SH-SY5Y (cell line): Measurements from ENCODE around the gene PFKL.

Experiments
- GATA2 ChIP-seq: IDR thresholded peaks from 2 replicates; pipeline ENCODE4 v1.6.1; 2011; ENCODE audit warnings: mild to moderate bottlenecking, low read depth, low read length
- GATA3 ChIP-seq: IDR thresholded peaks from 2 replicates; pipeline ENCODE4 v1.6.1; 2011; ENCODE audit warnings: low read depth, mild to moderate bottlenecking, low read length, moderate library complexity

DNA sequence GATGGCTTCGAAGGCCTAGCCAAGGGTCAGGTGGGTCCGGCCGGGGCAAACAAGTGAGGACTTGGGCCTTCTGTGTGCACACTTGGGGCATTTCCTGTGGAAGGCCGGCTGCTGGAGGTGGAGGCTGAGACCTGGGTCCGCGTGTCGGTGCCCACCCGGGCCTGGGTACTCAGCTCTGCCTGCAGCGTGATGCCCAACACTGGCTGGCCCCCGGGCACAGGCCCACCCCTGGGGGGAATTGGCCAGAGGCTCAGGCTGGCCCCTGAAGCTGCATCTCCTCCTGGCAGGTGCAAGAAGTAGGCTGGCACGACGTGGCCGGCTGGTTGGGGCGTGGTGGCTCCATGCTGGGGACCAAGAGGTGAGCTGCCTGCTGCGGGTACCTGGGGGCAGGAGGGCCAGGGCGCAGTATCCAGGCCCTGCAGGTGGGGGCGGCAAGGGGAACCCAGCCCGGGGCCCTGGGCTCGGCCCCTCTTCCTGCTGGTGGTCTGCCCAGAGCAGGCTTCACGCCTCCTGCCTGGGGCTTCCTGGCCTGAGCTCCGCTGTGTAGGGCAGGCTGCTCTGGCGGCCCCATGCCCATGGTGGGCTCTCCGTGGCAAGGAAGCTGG, 22.1 kb downstream of the PFKL start:
- TF ChIP-seq GATA3 (no peak), GATA2 (no peak)
